Left ventricle myocardium inferior (tissue), 1 donor: ENCODE measurements around the gene TMEM88. TPM values are rescaled to one million over a fixed set of nuclear protein-coding genes. Genes with fewer than 3 reads are reported as not detected.

Experiments
- DNase-seq: peaks from one replicate; pipeline ENCODE4 v3.0.0-alpha.2; 2020
- H3K27ac ChIP-seq: fragments of 200-600 bp; replicated peaks from 2 replicates; pipeline ENCODE4 v1.8.0; 2021
- H3K27me3 ChIP-seq: fragments of 200-600 bp; 2 replicates; pipeline ENCODE4 v1.8.0; 2021; ENCODE audit warnings: low read depth
- H3K36me3 ChIP-seq: fragments of 200-600 bp; 2 replicates; pipeline ENCODE4 v1.8.0; 2021
- H3K4me1 ChIP-seq: fragments of 200-600 bp; 2 replicates; pipeline ENCODE4 v1.8.0; 2021
- H3K4me3 ChIP-seq: fragments of 200-600 bp; 2 replicates; pipeline ENCODE4 v1.8.0; 2021; ENCODE audit warnings: mild to moderate bottlenecking, moderate library complexity
- H3K9me3 ChIP-seq: fragments of 200-600 bp; replicated peaks from 2 replicates; pipeline ENCODE4 v1.8.0; 2021
- intact Hi-C: fragments of 100-400 bp; cut with micrococcal nuclease; formaldehyde crosslinking; loops from one replicate; pipeline ENCODE4 v1.11.0; 2022
- total RNA-seq: library from RNA; stranded (reverse); fragmentation: NEBNext Ultra II Directional; extraction: Animal tissue kit (Norgen Biotek cat#: 25700); gene quantifications from one replicate; pipeline ENCODE4 v1.2.1, GENCODE V29; 2021
- TF ChIP-seq, protein P1 (sequence below): fragments of 200-600 bp; IDR thresholded peaks from 2 replicates; pipeline ENCODE4 v1.8.0; 2021; ENCODE audit warnings: antibody characterized with exemption, mild to moderate bottlenecking, borderline replicate concordance
- donor health status: DM: no; HTN: yes; CAD: no; lungs with severe emphysema.

TMEM88 gene
- total RNA-seq, 1 donor from 2014 or later = 26.4 TPM

DNA sequence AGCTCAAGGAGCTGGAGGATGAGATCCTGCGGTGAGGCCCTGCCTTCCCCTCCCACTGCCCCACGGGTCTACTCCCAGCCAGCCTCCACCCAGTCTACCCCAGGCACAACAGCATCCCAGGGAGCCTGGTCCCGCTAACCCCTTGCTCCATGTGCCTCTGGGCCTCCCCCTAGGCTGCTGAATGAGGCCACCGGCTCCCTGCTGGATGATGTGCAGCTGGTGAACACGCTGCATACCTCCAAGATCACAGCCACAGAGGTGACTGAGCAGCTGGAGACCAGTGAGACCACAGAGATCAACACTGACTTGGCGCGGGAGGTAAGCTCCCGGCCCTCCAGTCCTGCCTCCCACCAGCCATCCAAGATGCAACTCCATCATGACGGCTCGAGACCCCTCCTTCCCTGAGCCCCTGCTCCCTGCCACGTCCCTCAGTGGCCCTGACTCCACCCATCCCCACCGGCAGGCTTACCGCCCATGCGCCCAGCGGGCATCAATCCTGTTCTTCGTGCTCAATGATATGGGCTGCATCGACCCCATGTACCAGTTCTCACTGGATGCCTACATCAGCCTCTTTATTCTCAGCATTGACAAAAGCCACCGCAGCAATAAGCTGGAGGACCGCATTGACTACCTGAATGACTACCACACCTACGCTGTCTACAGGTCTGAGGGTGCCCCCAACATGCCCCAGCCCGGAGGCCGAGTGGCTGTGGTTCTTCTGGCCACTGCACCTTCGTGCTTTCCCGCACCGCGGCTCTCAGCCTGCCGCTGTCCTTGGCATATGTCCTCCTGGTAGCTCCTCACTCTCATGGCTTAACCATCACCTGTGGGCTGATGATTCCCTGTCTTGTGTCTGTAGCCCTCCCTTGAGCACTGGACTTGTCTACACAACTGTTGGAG lies 35.9 kb upstream of the TMEM88 start:
- TF ChIP-seq, protein P1, sequence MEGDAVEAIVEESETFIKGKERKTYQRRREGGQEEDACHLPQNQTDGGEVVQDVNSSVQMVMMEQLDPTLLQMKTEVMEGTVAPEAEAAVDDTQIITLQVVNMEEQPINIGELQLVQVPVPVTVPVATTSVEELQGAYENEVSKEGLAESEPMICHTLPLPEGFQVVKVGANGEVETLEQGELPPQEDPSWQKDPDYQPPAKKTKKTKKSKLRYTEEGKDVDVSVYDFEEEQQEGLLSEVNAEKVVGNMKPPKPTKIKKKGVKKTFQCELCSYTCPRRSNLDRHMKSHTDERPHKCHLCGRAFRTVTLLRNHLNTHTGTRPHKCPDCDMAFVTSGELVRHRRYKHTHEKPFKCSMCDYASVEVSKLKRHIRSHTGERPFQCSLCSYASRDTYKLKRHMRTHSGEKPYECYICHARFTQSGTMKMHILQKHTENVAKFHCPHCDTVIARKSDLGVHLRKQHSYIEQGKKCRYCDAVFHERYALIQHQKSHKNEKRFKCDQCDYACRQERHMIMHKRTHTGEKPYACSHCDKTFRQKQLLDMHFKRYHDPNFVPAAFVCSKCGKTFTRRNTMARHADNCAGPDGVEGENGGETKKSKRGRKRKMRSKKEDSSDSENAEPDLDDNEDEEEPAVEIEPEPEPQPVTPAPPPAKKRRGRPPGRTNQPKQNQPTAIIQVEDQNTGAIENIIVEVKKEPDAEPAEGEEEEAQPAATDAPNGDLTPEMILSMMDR = no peak
- DNase-seq = no peak
- no peak overlapping the region for H3K4me3 ChIP-seq
- peaks cover 10% of the 10 kb centered on the region for H3K27me3 ChIP-seq
- H3K36me3 ChIP-seq = no peaks in the 10 kb centered on the region
- no peak overlapping the region for H3K27ac ChIP-seq
- H3K4me1 ChIP-seq = no peaks in the 10 kb centered on the region
- intact Hi-C loops = no loop called here
- H3K9me3 ChIP-seq = no peaks in the 10 kb centered on the region

DNA sequence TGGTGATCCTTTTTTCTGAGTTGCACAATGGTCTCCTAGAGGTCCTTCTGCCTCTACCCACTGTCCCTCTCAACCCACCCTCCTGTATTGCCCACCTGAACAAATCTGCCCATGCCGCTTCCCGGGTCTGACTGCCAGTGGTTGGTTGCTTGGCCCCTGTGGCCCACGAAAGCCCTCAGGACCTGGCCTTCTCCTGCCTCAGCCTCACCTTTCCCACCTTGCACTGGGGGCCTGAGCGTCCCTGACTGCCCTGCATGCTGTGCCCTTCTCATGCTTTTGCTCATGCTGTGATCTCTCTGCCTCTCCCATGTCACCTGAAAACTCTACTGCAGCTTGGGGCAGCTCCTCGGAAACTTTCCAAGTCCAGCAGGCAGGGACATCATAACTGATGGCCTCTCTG lies 34.6 kb upstream of the TMEM88 start:
- no peaks in the 10 kb centered on the region for H3K36me3 ChIP-seq
- DNase-seq = no peak
- H3K9me3 ChIP-seq = no peaks in the 10 kb centered on the region
- peaks cover 10% of the 10 kb centered on the region for H3K27me3 ChIP-seq
- H3K4me1 ChIP-seq = no peaks in the 10 kb centered on the region
- TF ChIP-seq, protein P1 = no peak
- H3K4me3 ChIP-seq = no peak overlapping the region
- intact Hi-C loops = no loop called here
- H3K27ac ChIP-seq = no peak overlapping the region

DNA sequence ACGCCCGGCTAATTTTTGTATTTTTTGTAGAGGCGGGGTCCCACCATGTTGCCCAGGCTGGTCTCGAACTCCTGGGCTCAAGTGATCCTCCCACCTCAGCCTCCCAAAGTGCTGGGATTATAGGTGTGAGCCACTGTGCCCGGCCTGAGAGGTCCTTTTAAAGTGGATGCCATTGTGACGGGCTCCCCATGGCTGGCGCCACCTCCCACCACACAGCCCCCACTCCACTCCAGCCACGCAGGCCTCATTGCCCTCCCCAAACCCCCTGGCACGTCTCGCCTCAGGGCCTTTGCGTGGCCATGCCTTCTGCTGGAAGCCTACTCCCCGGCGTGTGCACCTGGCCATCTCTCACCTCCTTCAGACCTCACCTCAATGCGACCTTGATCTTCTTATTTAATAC lies 32.7 kb upstream of the TMEM88 start:
- intact Hi-C loops = no loop called here
- TF ChIP-seq, protein P1 = no peak

DNA sequence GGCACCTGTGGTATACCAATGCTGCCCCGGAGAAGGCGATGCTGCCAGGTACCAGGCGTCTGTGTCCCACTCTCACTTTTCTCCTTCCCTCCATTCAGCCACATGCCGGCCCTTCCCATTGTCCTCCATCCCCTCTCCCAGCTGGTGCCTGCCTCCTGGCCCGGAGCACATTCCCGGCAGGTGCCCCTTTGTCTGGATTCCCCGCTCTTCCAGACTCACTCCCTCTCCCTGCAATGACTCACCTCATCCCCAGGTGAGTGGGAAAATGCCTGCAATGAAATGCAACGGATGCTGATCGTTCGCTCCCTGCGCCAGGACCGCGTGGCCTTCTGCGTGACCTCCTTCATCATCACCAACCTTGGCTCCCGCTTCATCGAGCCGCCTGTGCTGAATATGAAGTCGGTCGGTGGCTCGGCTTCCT lies 31.3 kb upstream of the TMEM88 start:
- intact Hi-C loops = no loop called here
- H3K36me3 ChIP-seq = no peaks in the 10 kb centered on the region
- no peaks in the 10 kb centered on the region for H3K4me1 ChIP-seq
- H3K27me3 ChIP-seq = peaks cover 11% of the 10 kb centered on the region
- no peaks in the 10 kb centered on the region for H3K9me3 ChIP-seq
- H3K27ac ChIP-seq = no peak overlapping the region
- TF ChIP-seq, protein P1 = no peak
- no peak overlapping the region for H3K4me3 ChIP-seq
- DNase-seq = no peak

More for the DNA sequence above, 32.7 kb upstream of the TMEM88 start:
- Histone ChIP-seq H3K27ac (no peak overlapping the region), H3K4me3 (no peak overlapping the region), H3K36me3 (no peaks in the 10 kb centered on the region), H3K27me3 (peaks cover 8% of the 10 kb centered on the region), H3K9me3 (no peaks in the 10 kb centered on the region), H3K4me1 (no peaks in the 10 kb centered on the region)
- DNase-seq = no peak

DNA sequence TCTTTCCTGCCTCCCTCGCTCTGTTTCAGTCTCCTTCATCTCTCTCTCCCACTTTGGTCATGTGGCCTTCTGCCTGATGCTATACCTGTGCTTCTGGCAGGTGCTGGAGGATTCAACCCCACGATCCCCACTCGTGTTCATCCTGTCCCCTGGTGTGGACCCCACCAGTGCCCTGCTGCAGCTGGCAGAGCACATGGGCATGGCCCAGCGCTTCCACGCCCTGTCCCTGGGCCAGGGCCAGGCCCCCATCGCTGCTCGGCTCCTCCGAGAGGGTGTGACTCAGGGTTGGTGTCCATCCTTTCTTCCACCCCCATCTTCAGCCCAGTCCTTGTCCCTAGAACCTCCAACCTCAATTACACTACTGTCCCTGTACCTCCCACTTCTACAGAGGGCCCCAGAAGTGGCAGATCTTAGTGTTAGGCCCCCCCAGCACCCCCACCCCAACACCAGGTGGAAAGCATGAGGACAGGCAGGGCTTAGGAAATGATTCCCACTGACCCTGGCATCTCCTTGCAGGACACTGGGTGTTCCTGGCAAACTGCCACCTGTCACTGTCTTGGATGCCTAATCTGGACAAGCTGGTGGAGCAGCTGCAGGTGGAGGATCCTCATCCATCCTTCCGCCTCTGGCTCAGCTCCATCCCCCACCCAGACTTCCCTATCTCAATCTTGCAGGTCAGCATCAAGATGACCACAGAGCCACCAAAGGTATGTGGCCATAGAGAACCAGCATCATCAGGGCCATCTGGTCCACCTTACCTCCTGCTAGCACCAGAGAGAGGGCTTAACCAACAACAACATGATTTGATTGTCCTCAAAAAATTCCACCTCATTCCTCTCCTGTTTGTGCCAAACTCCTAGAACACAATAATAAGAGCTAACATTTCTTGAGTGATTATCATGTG lies 30.6 kb upstream of the TMEM88 start:
- no peaks in the 10 kb centered on the region for H3K36me3 ChIP-seq
- TF ChIP-seq, protein P1 = no peak
- DNase-seq = no peak
- intact Hi-C loops = no loop called here
- H3K27me3 ChIP-seq = peaks cover 11% of the 10 kb centered on the region
- no peaks in the 10 kb centered on the region for H3K4me1 ChIP-seq
- H3K4me3 ChIP-seq = no peak overlapping the region
- no peaks in the 10 kb centered on the region for H3K9me3 ChIP-seq
- no peak overlapping the region for H3K27ac ChIP-seq
